ENCODE measurements around the gene CHID1. TPM values are rescaled to one million over a fixed set of nuclear protein-coding genes. Genes with fewer than 3 reads are reported as not detected.

CHID1 gene
- total RNA-seq, 1 donor from 2014 or later, result 74.6 TPM

DNA sequence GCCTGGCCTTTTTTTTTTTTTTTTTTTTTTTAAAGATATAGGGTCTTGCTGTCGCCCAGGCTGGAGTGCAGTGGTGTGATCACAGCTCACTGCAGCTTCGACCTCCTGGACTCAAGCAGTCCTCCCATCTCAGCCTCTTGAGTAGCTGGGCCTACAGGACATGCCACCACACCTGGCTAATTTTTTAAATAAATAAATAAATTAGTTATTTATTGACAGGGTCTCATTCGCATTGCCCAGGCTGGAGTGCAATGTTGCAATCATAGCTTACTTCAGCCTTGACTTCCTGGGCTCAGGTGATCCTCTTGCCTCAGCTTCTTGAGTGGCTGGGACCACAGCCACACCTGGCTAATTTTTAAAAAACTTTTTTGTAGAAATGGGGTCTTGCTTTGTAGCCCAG, 25.6 kb upstream of the CHID1 start:
- Histone ChIP-seq H3K79me2 (ENCODE audit: insufficient read depth, low read length) (peaks cover 87% of the 10 kb centered on the region), H3K9me3 (ENCODE audit: insufficient read depth, low read depth, low read length) (no peaks in the 10 kb centered on the region)

DNA sequence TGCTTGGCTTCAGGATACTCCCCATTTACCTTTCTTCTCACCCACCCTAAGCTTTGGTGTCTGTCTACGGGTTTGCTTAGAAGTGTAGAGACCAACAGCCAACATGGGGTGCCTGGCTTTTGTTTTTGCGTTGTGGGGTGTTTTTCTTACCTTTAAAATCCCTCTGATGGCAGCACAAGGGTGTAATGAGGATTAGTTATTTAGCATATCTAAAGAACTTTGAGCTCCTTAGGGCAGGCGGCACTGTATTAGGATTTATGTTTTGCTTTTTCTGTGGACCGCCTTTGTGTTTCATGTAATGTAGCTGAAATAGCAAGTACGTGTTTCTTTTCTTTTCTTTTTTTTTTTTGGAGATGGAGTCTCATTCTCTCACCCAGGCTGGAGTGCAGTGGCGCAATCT, 23.9 kb upstream of the CHID1 start:
- no peak overlapping the region for H3K4me3 ChIP-seq (ENCODE audit: insufficient read depth, low read depth, low read length)
- Mint-ChIP-seq H3K36me3 (ENCODE audit: low read depth, unreplicated experiment) (peaks cover 5% of the 10 kb centered on the region), H3K27me3 (ENCODE audit: low read depth, unreplicated experiment) (no peaks in the 10 kb centered on the region), H3K4me1 (ENCODE audit: low read depth, unreplicated experiment) (peaks cover 31% of the 10 kb centered on the region), H3K4me3 (ENCODE audit: unreplicated experiment) (no peak overlapping the region), H3K27ac (ENCODE audit: unreplicated experiment) (no peak overlapping the region), H3K9me3 (ENCODE audit: unreplicated experiment) (no peaks in the 10 kb centered on the region)
- peaks cover 86% of the 10 kb centered on the region for H4K20me1 ChIP-seq (ENCODE audit: insufficient read depth, low read length)
- no peak for FAIRE-seq
- no peak overlapping the region for H3K4me2 ChIP-seq (ENCODE audit: low read length)
- no peaks in the 10 kb centered on the region for H3K27me3 ChIP-seq (ENCODE audit: insufficient read depth, low read length)
- no peaks in the 10 kb centered on the region for H3K4me1 ChIP-seq (ENCODE audit: insufficient read depth, low read length)
- H3K79me2 ChIP-seq (ENCODE audit: insufficient read depth, low read length), result peaks cover 85% of the 10 kb centered on the region
- no peak overlapping the region for H2AFZ ChIP-seq (ENCODE audit: low read depth, low read length)
- no peak for DNase-seq (ENCODE audit: low read depth)
- H3K9ac ChIP-seq (ENCODE audit: low read length), result no peak overlapping the region
- no peak overlapping the region for H3K27ac ChIP-seq (ENCODE audit: low read depth, low read length)
- H3K36me3 ChIP-seq (ENCODE audit: insufficient read depth, low read length), result peaks cover 2% of the 10 kb centered on the region
- no peaks in the 10 kb centered on the region for H3K9me3 ChIP-seq (ENCODE audit: insufficient read depth, low read depth, low read length)
- TF ChIP-seq EZH2 (IDR thresholded peaks at IDR 0.05; ENCODE audit: insufficient read depth, low read length), result no peak
- TF ChIP-seq, protein P1, sequence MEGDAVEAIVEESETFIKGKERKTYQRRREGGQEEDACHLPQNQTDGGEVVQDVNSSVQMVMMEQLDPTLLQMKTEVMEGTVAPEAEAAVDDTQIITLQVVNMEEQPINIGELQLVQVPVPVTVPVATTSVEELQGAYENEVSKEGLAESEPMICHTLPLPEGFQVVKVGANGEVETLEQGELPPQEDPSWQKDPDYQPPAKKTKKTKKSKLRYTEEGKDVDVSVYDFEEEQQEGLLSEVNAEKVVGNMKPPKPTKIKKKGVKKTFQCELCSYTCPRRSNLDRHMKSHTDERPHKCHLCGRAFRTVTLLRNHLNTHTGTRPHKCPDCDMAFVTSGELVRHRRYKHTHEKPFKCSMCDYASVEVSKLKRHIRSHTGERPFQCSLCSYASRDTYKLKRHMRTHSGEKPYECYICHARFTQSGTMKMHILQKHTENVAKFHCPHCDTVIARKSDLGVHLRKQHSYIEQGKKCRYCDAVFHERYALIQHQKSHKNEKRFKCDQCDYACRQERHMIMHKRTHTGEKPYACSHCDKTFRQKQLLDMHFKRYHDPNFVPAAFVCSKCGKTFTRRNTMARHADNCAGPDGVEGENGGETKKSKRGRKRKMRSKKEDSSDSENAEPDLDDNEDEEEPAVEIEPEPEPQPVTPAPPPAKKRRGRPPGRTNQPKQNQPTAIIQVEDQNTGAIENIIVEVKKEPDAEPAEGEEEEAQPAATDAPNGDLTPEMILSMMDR (IDR thresholded peaks at IDR 0.05; ENCODE audit: insufficient read depth, low read depth, low read length), result no peak

More for the DNA sequence above, 25.6 kb upstream of the CHID1 start:
- Histone ChIP-seq H3K9ac (ENCODE audit: low read length) (no peak overlapping the region), H3K4me2 (ENCODE audit: low read length) (no peak overlapping the region), H2AFZ (ENCODE audit: low read depth, low read length) (no peak overlapping the region), H3K27ac (ENCODE audit: low read depth, low read length) (no peak overlapping the region), H4K20me1 (ENCODE audit: insufficient read depth, low read length) (peaks cover 87% of the 10 kb centered on the region), H3K27me3 (ENCODE audit: insufficient read depth, low read length) (no peaks in the 10 kb centered on the region), H3K36me3 (ENCODE audit: insufficient read depth, low read length) (peaks cover 2% of the 10 kb centered on the region), H3K4me1 (ENCODE audit: insufficient read depth, low read length) (no peaks in the 10 kb centered on the region), H3K4me3 (ENCODE audit: insufficient read depth, low read depth, low read length) (no peak overlapping the region)
- FAIRE-seq, result no peak
- TF ChIP-seq EZH2 (IDR thresholded peaks at IDR 0.05; ENCODE audit: insufficient read depth, low read length), result no peak
- TF ChIP-seq, protein P1 (IDR thresholded peaks at IDR 0.05; ENCODE audit: insufficient read depth, low read depth, low read length), result no peak
- Mint-ChIP-seq H3K4me3 (ENCODE audit: unreplicated experiment) (no peak overlapping the region), H3K4me1 (ENCODE audit: low read depth, unreplicated experiment) (peaks cover 33% of the 10 kb centered on the region), H3K9me3 (ENCODE audit: unreplicated experiment) (no peaks in the 10 kb centered on the region), H3K27ac (ENCODE audit: unreplicated experiment) (no peak overlapping the region), H3K36me3 (ENCODE audit: low read depth, unreplicated experiment) (peaks cover 7% of the 10 kb centered on the region), H3K27me3 (ENCODE audit: low read depth, unreplicated experiment) (no peaks in the 10 kb centered on the region)
- DNase-seq (ENCODE audit: low read depth), result no peak

DNA sequence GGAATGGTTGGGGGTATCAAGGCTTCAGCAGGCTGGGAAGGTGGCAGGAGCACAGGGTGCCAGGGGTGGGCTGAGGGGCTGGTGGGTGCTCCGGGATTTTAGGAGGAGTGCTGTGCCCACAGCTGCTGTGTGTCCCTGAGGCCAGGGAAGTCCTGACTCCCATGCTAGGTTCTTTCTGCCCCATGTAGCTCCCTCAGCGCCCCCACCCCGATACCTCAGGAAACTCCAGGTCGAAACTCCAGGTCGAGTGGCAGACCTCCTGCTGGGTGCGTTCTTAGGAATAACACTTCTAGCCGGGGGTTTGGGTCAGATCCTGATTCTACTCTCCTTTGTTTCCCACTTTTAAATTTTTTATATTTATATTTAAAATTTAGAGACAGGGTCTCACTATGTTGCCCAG, 23.3 kb upstream of the CHID1 start:
- peaks cover 2% of the 10 kb centered on the region for H3K36me3 ChIP-seq (ENCODE audit: insufficient read depth, low read length)
- Mint-ChIP-seq H3K27me3 (ENCODE audit: low read depth, unreplicated experiment) (no peaks in the 10 kb centered on the region), H3K4me1 (ENCODE audit: low read depth, unreplicated experiment) (peaks cover 31% of the 10 kb centered on the region), H3K36me3 (ENCODE audit: low read depth, unreplicated experiment) (peaks cover 5% of the 10 kb centered on the region), H3K4me3 (ENCODE audit: unreplicated experiment) (no peak overlapping the region), H3K9me3 (ENCODE audit: unreplicated experiment) (no peaks in the 10 kb centered on the region), H3K27ac (ENCODE audit: unreplicated experiment) (no peak overlapping the region)
- H3K4me3 ChIP-seq (ENCODE audit: insufficient read depth, low read depth, low read length), result no peak overlapping the region
- TF ChIP-seq, protein P1 (IDR thresholded peaks at IDR 0.05; ENCODE audit: insufficient read depth, low read depth, low read length), result no peak
- no peak for TF ChIP-seq EZH2 (IDR thresholded peaks at IDR 0.05; ENCODE audit: insufficient read depth, low read length)
- H3K4me1 ChIP-seq (ENCODE audit: insufficient read depth, low read length), result no peaks in the 10 kb centered on the region
- no peak overlapping the region for H3K9ac ChIP-seq (ENCODE audit: low read length)
- H4K20me1 ChIP-seq (ENCODE audit: insufficient read depth, low read length), result peaks cover 88% of the 10 kb centered on the region
- no peak overlapping the region for H3K27ac ChIP-seq (ENCODE audit: low read depth, low read length)
- H3K4me2 ChIP-seq (ENCODE audit: low read length), result no peak overlapping the region
- H3K27me3 ChIP-seq (ENCODE audit: insufficient read depth, low read length), result no peaks in the 10 kb centered on the region
- DNase-seq (ENCODE audit: low read depth) (no peak), FAIRE-seq (no peak)
- peaks cover 89% of the 10 kb centered on the region for H3K79me2 ChIP-seq (ENCODE audit: insufficient read depth, low read length)
- H3K9me3 ChIP-seq (ENCODE audit: insufficient read depth, low read depth, low read length), result no peaks in the 10 kb centered on the region
- no peak overlapping the region for H2AFZ ChIP-seq (ENCODE audit: low read depth, low read length)

Data from astrocyte (in vitro differentiated cells and primary cell).